GM12878 (cell line): ENCODE measurements around the gene FBXL7. TPM values are rescaled to one million over a fixed set of nuclear protein-coding genes. Genes with fewer than 3 reads are reported as not detected.

Source experiments
- ATAC-seq: fragments of 200-7000 bp; cut with Tn5 transposase; 3 replicates; pipeline ENCODE4 v1.9.1; 2020; ENCODE audit warnings: mild to moderate bottlenecking, moderate library complexity
- BruUV-seq: library from RNA; stranded (reverse); fragments of 400-500 nt; replicated peaks from 2 replicates; lab custom pipeline; 2021; lab: Mats Ljungman, UMichigan
- CTCF ChIA-PET: fragments of 300-600 bp; sonication (Branson Sonifier 250); formaldehyde crosslinking; extraction: SDS; loops from one replicate; lab custom pipeline; 2021; ENCODE audit warnings: inconsistent platforms; lab: Yijun Ruan, JAX
- POLR2A ChIA-PET: fragments of 350-600 bp; formaldehyde crosslinking; extraction: SDS; loops from one replicate; lab custom pipeline; 2021; ENCODE audit warnings: inconsistent platforms; lab: Charles Lee
- RAD21 ChIA-PET: fragments of 300-600 bp; sonication (Branson Sonifier 250); formaldehyde crosslinking; loops from one replicate; lab custom pipeline; 2023; ENCODE audit warnings: antibody characterized with exemption; ENCODE audit not compliant: unreplicated experiment; lab: Charles Lee
- SMC1A ChIA-PET: fragments of 300-600 bp; sonication (Branson Sonifier 250); formaldehyde crosslinking; loops from one replicate; lab custom pipeline; 2023; ENCODE audit not compliant: unreplicated experiment, uncharacterized antibody; lab: Charles Lee
- DNase-seq: peaks from one replicate; pipeline ENCODE4 v3.0.0-alpha.2; 2011; ENCODE audit warnings: low read depth, low spot score
- FAIRE-seq: peaks from 3 replicates; lab custom pipeline; 2011; peaks lifted over from hg19 to GRCh38; lab: Jason Lieb, UNC
- H2AFZ ChIP-seq: 2 replicates; pipeline ENCODE4 v1.6.0; 2011; ENCODE audit warnings: low read depth, low read length, control low read depth; ENCODE audit not compliant: control insufficient read depth
- H3K27ac ChIP-seq: 2 replicates; pipeline ENCODE4 v1.5.1; 2011; ENCODE audit warnings: control low read depth; ENCODE audit not compliant: control insufficient read depth, insufficient read depth
- H3K27me3 ChIP-seq, 2 experiments: replicated peaks in 1 of 2; 2 replicates each; pipeline versions ENCODE4 v1.6.0 to v1.6.1; 2011; ENCODE audit warnings: low read length in 1 of 2; ENCODE audit not compliant: control insufficient read depth in 2 of 2, insufficient read depth in 2 of 2
- H3K36me3 ChIP-seq, 2 experiments: 2 replicates each; pipeline ENCODE4 v1.5.1; 2011; ENCODE audit warnings: low read length in 1 of 2; ENCODE audit not compliant: control insufficient read depth in 2 of 2, insufficient read depth in 2 of 2
- H3K4me1 ChIP-seq: 2 replicates; pipeline ENCODE4 v1.6.1; 2011; ENCODE audit warnings: mild to moderate bottlenecking, low read length, moderate library complexity, mixed read lengths; ENCODE audit not compliant: control insufficient read depth, insufficient read depth
- H3K4me2 ChIP-seq: 2 replicates; pipeline ENCODE4 v1.6.0; 2011; ENCODE audit warnings: control low read depth; ENCODE audit not compliant: control insufficient read depth, insufficient read depth
- H3K4me3 ChIP-seq: fragments of 200-600 bp; sonication (generic); 2 replicates; pipeline ENCODE4 v1.5.1; 2016
- H3K79me2 ChIP-seq: 2 replicates; pipeline ENCODE4 v1.6.0; 2011; ENCODE audit warnings: low read length; ENCODE audit not compliant: control insufficient read depth, insufficient read depth
- H3K9ac ChIP-seq: 2 replicates; pipeline ENCODE4 v1.8.0; 2011; ENCODE audit warnings: low read length, control low read depth, mixed read lengths; ENCODE audit not compliant: control insufficient read depth, insufficient read depth
- H3K9me3 ChIP-seq: replicated peaks from 3 replicates; pipeline ENCODE4 v1.5.1; 2011; ENCODE audit warnings: mild to moderate bottlenecking, low read length; ENCODE audit not compliant: control insufficient read depth, insufficient read depth
- H4K20me1 ChIP-seq: 2 replicates; pipeline ENCODE4 v1.6.0; 2011; ENCODE audit not compliant: control insufficient read depth, insufficient read depth
- BHLHE40 ChIP-seq, 2 experiments: fragments of 450-650 bp in 1 of 2; IDR thresholded peaks; 2 replicates each; pipeline ENCODE4 v1.6.1; 2011 to 2017; ENCODE audit warnings: low read depth in 2 of 2, borderline replicate concordance in 1 of 2, improper control_type of control experiment in 1 of 2, low read length in 1 of 2, mild to moderate bottlenecking in 1 of 2
- CBFB ChIP-seq: IDR thresholded peaks from 2 replicates; pipeline ENCODE4 v1.6.1; 2016; ENCODE audit warnings: antibody characterized with exemption, low read depth
- CEBPB ChIP-seq, 2 experiments: fragments of 150-350 bp in 1 of 2; IDR thresholded peaks; 2 replicates each; pipeline ENCODE4 v1.6.1; 2012 to 2014; ENCODE audit warnings: low read depth in 2 of 2, low read length in 2 of 2, borderline replicate concordance in 1 of 2, inconsistent platforms in 1 of 2
- DPF2 ChIP-seq: fragments of 450-650 bp; IDR thresholded peaks from 2 replicates; pipeline ENCODE4 v1.6.1; 2017; ENCODE audit warnings: mild to moderate bottlenecking
- EGR1 ChIP-seq, 2 experiments: IDR thresholded peaks; 1 replicate in 1 of 2; 2 replicates in 1 of 2; pipeline ENCODE4 v1.6.1; 2011 to 2012; ENCODE audit warnings: low read depth in 2 of 2, low read length in 2 of 2, borderline replicate concordance in 1 of 2, mild to moderate bottlenecking in 1 of 2, moderate library complexity in 1 of 2
- EZH2 ChIP-seq: IDR thresholded peaks from 2 replicates; pipeline ENCODE4 v1.6.1; 2012; ENCODE audit warnings: low read depth, mild to moderate bottlenecking, control low read depth, inconsistent platforms, low read length, borderline replicate concordance; ENCODE audit not compliant: control insufficient read depth
- FOXM1 ChIP-seq: IDR thresholded peaks from 2 replicates; pipeline ENCODE4 v1.6.1; 2012; ENCODE audit warnings: low read depth, mild to moderate bottlenecking, inconsistent platforms, low read length, moderate library complexity
- LARP7 ChIP-seq: fragments of 450-650 bp; IDR thresholded peaks from 2 replicates; pipeline ENCODE4 v1.6.1; 2017; ENCODE audit warnings: mild to moderate bottlenecking
- MYC ChIP-seq: IDR thresholded peaks from 2 replicates; pipeline ENCODE4 v1.6.1; 2011; ENCODE audit warnings: mild to moderate bottlenecking, low read length, moderate library complexity, inconsistent platforms; ENCODE audit not compliant: insufficient read depth, insufficient replicate concordance, insufficient read length, severe bottlenecking
- NFYA ChIP-seq: IDR thresholded peaks from 2 replicates; pipeline ENCODE4 v1.6.1; 2011; ENCODE audit warnings: low read depth, mild to moderate bottlenecking, low read length, improper control_type of control experiment, borderline replicate concordance
- SMAD5 ChIP-seq: IDR thresholded peaks from 2 replicates; pipeline ENCODE4 v1.6.1; 2016; ENCODE audit warnings: antibody characterized with exemption, low read depth
- TCF7 ChIP-seq: IDR thresholded peaks from 2 replicates; pipeline ENCODE4 v1.6.1; 2014; ENCODE audit warnings: antibody characterized with exemption, borderline replicate concordance
- WGBS: methylation state at CpG from one replicate; pipeline ENCODE4 v1.1.6; 2016; ENCODE audit warnings: low lambda C conversion rate; ENCODE audit not compliant: insufficient replicate concordance, insufficient coverage; ENCODE audit errors: missing lambda C conversion rate; 5-methylcytosine and 5-hydroxymethylcytosine counted together
- in situ Hi-C: fragments of 300-500 bp; cut with MboI; formaldehyde crosslinking; loops from 9 replicates; pipeline ENCODE4 v1.14.3; 2018; ENCODE audit warnings: mixed read lengths
- intact Hi-C: fragments of 100-400 bp; cut with micrococcal nuclease; formaldehyde crosslinking; loops from one replicate; pipeline ENCODE4 v1.14.2; 2022; ENCODE audit not compliant: unreplicated experiment
- polyA plus RNA-seq, 11 experiments: library from polyadenylated mRNA; depleted of rRNA in 4 of 11; unstranded in 6 of 11; stranded (reverse) in 5 of 11; fragments of >200 nt; fragmentation: Nextera tagmentation in 4 of 11; fragmentation: Illumina TruSeq in 1 of 11; extraction: Ambion mirVana in 4 of 11; extraction: Trizol in 1 of 11; gene quantifications; 1 replicate in 1 of 11; 2 replicates in 10 of 11; pipeline versions ENCODE4 v1.2.1 to v1.2.3, GENCODE V29; 2011 to 2016; ENCODE audit warnings: inconsistent platforms in 2 of 11, missing spikeins in 2 of 11, low read depth in 1 of 11
- total RNA-seq, 4 experiments: library from RNA; depleted of rRNA in 3 of 4; stranded (reverse); fragments of >200 nt in 3 of 4; fragmentation: Illumina TruSeq in 1 of 4; extraction: Trizol in 1 of 4; gene quantifications; 2 replicates each; pipeline versions ENCODE4 v1.2.1 to v1.2.3, GENCODE V29; 2013 to 2021
- TF ChIP-seq, protein P1 (sequence below): IDR thresholded peaks from 2 replicates; pipeline ENCODE4 v1.6.1; 2011; ENCODE audit warnings: borderline replicate concordance, low read depth, mild to moderate bottlenecking, moderate library complexity, mixed read lengths, low read length; ENCODE audit not compliant: insufficient read depth; ENCODE audit errors: extremely low read length
- TF ChIP-seq, protein P2 (sequence below): fragments of 450-650 bp; IDR thresholded peaks from 2 replicates; pipeline ENCODE4 v1.6.1; 2016; ENCODE audit warnings: mild to moderate bottlenecking
- TF ChIP-seq, protein P3 (sequence below): fragments of 450-650 bp; formaldehyde crosslinking; IDR thresholded peaks from 2 replicates; pipeline ENCODE4 v1.4.0; 2020; ENCODE audit warnings: mild to moderate bottlenecking, moderate library complexity
- TF ChIP-seq, protein P4 (sequence below), 3 experiments: IDR thresholded peaks in 2 of 3; conservative IDR thresholded peaks in 1 of 3; 2 replicates each; pipeline ENCODE4 v1.5.1; 2011; ENCODE audit warnings: low read depth in 3 of 3, low read length in 3 of 3, mild to moderate bottlenecking in 3 of 3, control low read depth in 2 of 3, moderate library complexity in 2 of 3, inconsistent platforms in 1 of 3, mixed read lengths in 1 of 3; ENCODE audit not compliant: control insufficient read depth in 2 of 3, insufficient read depth in 1 of 3; ENCODE audit errors: extremely low read depth in 1 of 3

Gene FBXL7
- total and polyA plus RNA-seq, 10 of the 15 experiments (the other 5 are each of a cell fraction or from before 2014, with no cell fraction given), result 0.03 to 0.44 (median 0.16) TPM

DNA sequence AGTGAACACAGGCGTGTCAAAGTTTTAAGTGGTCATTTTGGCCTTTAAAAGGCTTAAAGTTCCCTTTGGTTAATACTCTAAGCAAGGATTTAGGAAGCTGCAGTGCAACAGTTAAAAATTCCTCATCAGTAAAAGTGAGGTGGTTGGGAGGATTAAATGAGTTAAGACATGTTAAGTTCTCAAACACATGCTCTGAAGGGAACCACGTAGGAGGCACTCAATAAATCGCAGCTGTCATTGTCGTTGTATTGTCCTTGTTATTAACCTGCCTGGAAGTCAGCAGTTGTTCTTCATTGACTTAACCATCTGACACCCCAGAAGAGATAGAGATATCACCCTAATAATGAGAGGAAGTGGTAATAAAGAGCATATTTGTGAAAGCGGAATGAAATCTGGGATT lies 432.1 kb downstream of the FBXL7 start:
- DNase-seq (no peak), FAIRE-seq (no peak), ATAC-seq (no peak)
- BruUV-seq, result no TSS peak
- ChIA-PET CTCF (no interaction called here), SMC1A (no interaction called here), POLR2A (no interaction called here), RAD21 (no interaction called here)
- Histone ChIP-seq H3K9me3 (no peaks in the 10 kb centered on the region), H3K4me2 (no peak overlapping the region), H4K20me1 (no peaks in the 10 kb centered on the region), H3K36me3 (no peaks in the 10 kb centered on the region), H3K27ac (no peak overlapping the region), H3K9ac (no peak overlapping the region), H3K79me2 (no peaks in the 10 kb centered on the region), H3K27me3 (no peaks in the 10 kb centered on the region), H3K4me3 (no peak overlapping the region), H2AFZ (no peak overlapping the region), H3K4me1 (no peaks in the 10 kb centered on the region)
- intact Hi-C loops, result no loop called here
- WGBS, result 61% methylated on average over 5 of the region's 5 CpGs
- in situ Hi-C loops, result no loop called here
- TF ChIP-seq BHLHE40 (IDR thresholded peaks at IDR 0.05; ENCODE audit: borderline replicate concordance in 1 of 2, low read depth in 2 of 2, low read length in 1 of 2), result no peak
- no peak for TF ChIP-seq NFYA
- no peak for TF ChIP-seq TCF7
- TF ChIP-seq, protein P1, sequence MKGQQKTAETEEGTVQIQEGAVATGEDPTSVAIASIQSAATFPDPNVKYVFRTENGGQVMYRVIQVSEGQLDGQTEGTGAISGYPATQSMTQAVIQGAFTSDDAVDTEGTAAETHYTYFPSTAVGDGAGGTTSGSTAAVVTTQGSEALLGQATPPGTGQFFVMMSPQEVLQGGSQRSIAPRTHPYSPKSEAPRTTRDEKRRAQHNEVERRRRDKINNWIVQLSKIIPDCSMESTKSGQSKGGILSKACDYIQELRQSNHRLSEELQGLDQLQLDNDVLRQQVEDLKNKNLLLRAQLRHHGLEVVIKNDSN, result no peak
- no peak for TF ChIP-seq EGR1 (IDR thresholded peaks at IDR 0.05; ENCODE audit: borderline replicate concordance in 1 of 2, low read depth in 2 of 2, low read length in 2 of 2)
- TF ChIP-seq MYC, result no peak
- no peak for TF ChIP-seq EZH2
- no peak for TF ChIP-seq CEBPB (IDR thresholded peaks at IDR 0.05; ENCODE audit: borderline replicate concordance in 1 of 2, low read depth in 2 of 2, low read length in 2 of 2)
- TF ChIP-seq SMAD5, result no peak
- TF ChIP-seq, protein P2, sequence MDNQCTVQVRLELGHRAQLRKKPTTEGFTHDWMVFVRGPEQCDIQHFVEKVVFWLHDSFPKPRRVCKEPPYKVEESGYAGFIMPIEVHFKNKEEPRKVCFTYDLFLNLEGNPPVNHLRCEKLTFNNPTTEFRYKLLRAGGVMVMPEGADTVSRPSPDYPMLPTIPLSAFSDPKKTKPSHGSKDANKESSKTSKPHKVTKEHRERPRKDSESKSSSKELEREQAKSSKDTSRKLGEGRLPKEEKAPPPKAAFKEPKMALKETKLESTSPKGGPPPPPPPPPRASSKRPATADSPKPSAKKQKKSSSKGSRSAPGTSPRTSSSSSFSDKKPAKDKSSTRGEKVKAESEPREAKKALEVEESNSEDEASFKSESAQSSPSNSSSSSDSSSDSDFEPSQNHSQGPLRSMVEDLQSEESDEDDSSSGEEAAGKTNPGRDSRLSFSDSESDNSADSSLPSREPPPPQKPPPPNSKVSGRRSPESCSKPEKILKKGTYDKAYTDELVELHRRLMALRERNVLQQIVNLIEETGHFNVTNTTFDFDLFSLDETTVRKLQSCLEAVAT, result no peak
- no peak for TF ChIP-seq LARP7
- TF ChIP-seq, protein P3, sequence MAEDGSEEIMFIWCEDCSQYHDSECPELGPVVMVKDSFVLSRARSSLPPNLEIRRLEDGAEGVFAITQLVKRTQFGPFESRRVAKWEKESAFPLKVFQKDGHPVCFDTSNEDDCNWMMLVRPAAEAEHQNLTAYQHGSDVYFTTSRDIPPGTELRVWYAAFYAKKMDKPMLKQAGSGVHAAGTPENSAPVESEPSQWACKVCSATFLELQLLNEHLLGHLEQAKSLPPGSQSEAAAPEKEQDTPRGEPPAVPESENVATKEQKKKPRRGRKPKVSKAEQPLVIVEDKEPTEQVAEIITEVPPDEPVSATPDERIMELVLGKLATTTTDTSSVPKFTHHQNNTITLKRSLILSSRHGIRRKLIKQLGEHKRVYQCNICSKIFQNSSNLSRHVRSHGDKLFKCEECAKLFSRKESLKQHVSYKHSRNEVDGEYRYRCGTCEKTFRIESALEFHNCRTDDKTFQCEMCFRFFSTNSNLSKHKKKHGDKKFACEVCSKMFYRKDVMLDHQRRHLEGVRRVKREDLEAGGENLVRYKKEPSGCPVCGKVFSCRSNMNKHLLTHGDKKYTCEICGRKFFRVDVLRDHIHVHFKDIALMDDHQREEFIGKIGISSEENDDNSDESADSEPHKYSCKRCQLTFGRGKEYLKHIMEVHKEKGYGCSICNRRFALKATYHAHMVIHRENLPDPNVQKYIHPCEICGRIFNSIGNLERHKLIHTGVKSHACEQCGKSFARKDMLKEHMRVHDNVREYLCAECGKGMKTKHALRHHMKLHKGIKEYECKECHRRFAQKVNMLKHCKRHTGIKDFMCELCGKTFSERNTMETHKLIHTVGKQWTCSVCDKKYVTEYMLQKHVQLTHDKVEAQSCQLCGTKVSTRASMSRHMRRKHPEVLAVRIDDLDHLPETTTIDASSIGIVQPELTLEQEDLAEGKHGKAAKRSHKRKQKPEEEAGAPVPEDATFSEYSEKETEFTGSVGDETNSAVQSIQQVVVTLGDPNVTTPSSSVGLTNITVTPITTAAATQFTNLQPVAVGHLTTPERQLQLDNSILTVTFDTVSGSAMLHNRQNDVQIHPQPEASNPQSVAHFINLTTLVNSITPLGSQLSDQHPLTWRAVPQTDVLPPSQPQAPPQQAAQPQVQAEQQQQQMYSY (CRISPR knock-in tag), result no peak
- no peak for TF ChIP-seq FOXM1
- TF ChIP-seq DPF2, result no peak
- TF ChIP-seq, protein P4, sequence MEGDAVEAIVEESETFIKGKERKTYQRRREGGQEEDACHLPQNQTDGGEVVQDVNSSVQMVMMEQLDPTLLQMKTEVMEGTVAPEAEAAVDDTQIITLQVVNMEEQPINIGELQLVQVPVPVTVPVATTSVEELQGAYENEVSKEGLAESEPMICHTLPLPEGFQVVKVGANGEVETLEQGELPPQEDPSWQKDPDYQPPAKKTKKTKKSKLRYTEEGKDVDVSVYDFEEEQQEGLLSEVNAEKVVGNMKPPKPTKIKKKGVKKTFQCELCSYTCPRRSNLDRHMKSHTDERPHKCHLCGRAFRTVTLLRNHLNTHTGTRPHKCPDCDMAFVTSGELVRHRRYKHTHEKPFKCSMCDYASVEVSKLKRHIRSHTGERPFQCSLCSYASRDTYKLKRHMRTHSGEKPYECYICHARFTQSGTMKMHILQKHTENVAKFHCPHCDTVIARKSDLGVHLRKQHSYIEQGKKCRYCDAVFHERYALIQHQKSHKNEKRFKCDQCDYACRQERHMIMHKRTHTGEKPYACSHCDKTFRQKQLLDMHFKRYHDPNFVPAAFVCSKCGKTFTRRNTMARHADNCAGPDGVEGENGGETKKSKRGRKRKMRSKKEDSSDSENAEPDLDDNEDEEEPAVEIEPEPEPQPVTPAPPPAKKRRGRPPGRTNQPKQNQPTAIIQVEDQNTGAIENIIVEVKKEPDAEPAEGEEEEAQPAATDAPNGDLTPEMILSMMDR (IDR thresholded peaks at IDR 0.05 in 2 of 3, conservative IDR thresholded peaks at IDR 0.05 in 1 of 3; ENCODE audit: control insufficient read depth in 2 of 3, extremely low read depth in 1 of 3, insufficient read depth in 1 of 3, low read depth in 3 of 3, low read length in 3 of 3), result no peak
- no peak for TF ChIP-seq CBFB
